ENCODE data around the gene GRIK4. TPM values are rescaled to one million over a fixed set of nuclear protein-coding genes. Genes with fewer than 3 reads are reported as not detected.

Gene GRIK4
- total and polyA plus RNA-seq, 2 of the 4 experiments (the other 2 are of a cell fraction): 0.18 to 0.38 TPM

DNA sequence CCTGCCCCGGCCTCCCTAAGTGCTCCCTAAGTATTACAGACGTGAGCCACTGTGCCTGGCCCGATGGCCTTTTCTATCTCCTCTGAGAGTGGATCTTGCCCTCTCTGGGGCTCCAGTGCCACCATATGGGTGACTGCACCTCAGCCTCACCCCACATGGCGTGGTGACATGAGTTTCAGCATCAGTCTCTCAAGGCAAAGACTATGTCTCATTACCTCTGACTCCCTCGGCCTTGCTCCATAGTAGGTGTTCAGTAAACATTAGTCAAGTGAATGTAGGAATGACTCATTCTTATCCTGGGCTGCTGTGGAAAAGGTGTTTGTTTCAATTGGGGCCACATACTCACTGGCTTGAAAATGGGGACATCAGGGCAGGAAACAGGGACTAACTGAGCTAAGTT, 168.8 kb downstream of the GRIK4 start:
- POLR2A ChIA-PET (ENCODE audit: unreplicated experiment): no interaction called here
- H3K27me3 ChIP-seq (ENCODE audit: control insufficient read depth, insufficient read depth, low read length): peaks cover 3% of the 10 kb centered on the region; the same call in 1 of the 2 replicates

More for the DNA sequence above, 168.8 kb downstream of the GRIK4 start:
- Histone ChIP-seq H3K79me1 (ENCODE audit: low read depth in 1 of 2, low read length in 2 of 2) (no peaks in the 10 kb centered on the region), H3K56ac (ENCODE audit: extremely low read depth, insufficient read depth, low read length) (no peak overlapping the region), H4K91ac (ENCODE audit: insufficient read depth, low read depth, low read length) (no peak overlapping the region), H3K4me1 (ENCODE audit: control insufficient read depth, insufficient read depth, low read length) (peaks cover 3% of the 10 kb centered on the region; the same call in 1 of the 2 replicates), H2AK5ac (ENCODE audit: low read depth, low read length) (no peak overlapping the region), H3K4me3 (ENCODE audit: insufficient read depth, low read depth, low read length) (no peak overlapping the region), H3K4me2 (ENCODE audit: low read depth, low read length) (no peak overlapping the region), H2BK15ac (ENCODE audit: low read depth, low read length) (no peak overlapping the region), H3K14ac (replicated peaks; ENCODE audit: low read depth, low read length) (no peak overlapping the region), H3K9me3 (ENCODE audit: control insufficient read depth, insufficient read depth, low read length) (peaks cover 2% of the 10 kb centered on the region; the same call in 1 of the 2 replicates), H3K23ac (ENCODE audit: low read depth, low read length) (no peak overlapping the region), H3K4ac (ENCODE audit: low read depth, low read length) (no peak overlapping the region), H3K9me1 (ENCODE audit: insufficient read depth, low read length) (no peaks in the 10 kb centered on the region), H3K27ac (ENCODE audit: insufficient read depth, low read length) (no peak overlapping the region), H4K8ac (ENCODE audit: low read depth in 2 of 2, low read length in 2 of 2) (no peak overlapping the region), H2AFZ (replicated peaks; ENCODE audit: low read length, poor library complexity) (no peak overlapping the region), H3K9ac (ENCODE audit: low read depth, low read length) (no peak overlapping the region), H4K5ac (ENCODE audit: low read depth, low read length) (no peak overlapping the region), H3K18ac (ENCODE audit: low read depth, low read length) (no peak overlapping the region), H2AK9ac (replicated peaks; ENCODE audit: low read depth, low read length, poor library complexity) (no peak overlapping the region), H2BK20ac (ENCODE audit: low read depth, low read length) (no peak overlapping the region), H2BK5ac (ENCODE audit: low read depth, low read length, poor library complexity, severe bottlenecking) (no peak overlapping the region), H4K20me1 (ENCODE audit: insufficient read depth, low read length) (no peaks in the 10 kb centered on the region; the same call in 1 of the 2 replicates), H3K36me3 (ENCODE audit: control insufficient read depth, insufficient read depth, low read length) (no peaks in the 10 kb centered on the region), H2BK120ac (ENCODE audit: low read depth, low read length) (no peak overlapping the region)
- TF ChIP-seq, protein P1, sequence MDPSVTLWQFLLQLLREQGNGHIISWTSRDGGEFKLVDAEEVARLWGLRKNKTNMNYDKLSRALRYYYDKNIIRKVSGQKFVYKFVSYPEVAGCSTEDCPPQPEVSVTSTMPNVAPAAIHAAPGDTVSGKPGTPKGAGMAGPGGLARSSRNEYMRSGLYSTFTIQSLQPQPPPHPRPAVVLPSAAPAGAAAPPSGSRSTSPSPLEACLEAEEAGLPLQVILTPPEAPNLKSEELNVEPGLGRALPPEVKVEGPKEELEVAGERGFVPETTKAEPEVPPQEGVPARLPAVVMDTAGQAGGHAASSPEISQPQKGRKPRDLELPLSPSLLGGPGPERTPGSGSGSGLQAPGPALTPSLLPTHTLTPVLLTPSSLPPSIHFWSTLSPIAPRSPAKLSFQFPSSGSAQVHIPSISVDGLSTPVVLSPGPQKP (IDR thresholded peaks at IDR 0.05; ENCODE audit: borderline replicate concordance, low read depth, low read length): no peak
- TF ChIP-seq CEBPB (IDR thresholded peaks at IDR 0.05; ENCODE audit: low read depth, low read length) (no peak), CHD1 (IDR thresholded peaks at IDR 0.05; ENCODE audit: low read depth, low read length) (no peak), RCOR1 (IDR thresholded peaks at IDR 0.05; ENCODE audit: insufficient replicate concordance, low read length) (no peak), SMC3 (IDR thresholded peaks at IDR 0.05; ENCODE audit: low read depth, low read length) (no peak), MAFK (IDR thresholded peaks at IDR 0.05; ENCODE audit: low read depth, low read length) (no peak), RFX5 (IDR thresholded peaks at IDR 0.05; ENCODE audit: low read depth, low read length) (no peak), FOS (IDR thresholded peaks at IDR 0.05; ENCODE audit: low read depth, low read length) (no peak), POLR2A (IDR thresholded peaks at IDR 0.05; ENCODE audit: low read depth, low read length) (no peak)
- BruUV-seq (replicated peaks): no TSS peak
- ATAC-seq (ENCODE audit: low read depth) (no peak), DNase-seq (no peak)
- intact Hi-C loops (cut with micrococcal nuclease) (loop anchor here (10.0 kb wide), 2 partner anchors 346 to 514 kb away; partner anchors contain the start of gene ARHGEF12), dilution Hi-C loops (cut with HindIII; ENCODE audit: low sequenced_read_pairs, unreplicated experiment) (no loop called here), in situ Hi-C loops (cut with MboI; ENCODE audit: low sequenced_read_pairs) (loop anchor here (25.0 kb wide), 1 partner anchor 368 kb away; no protein-coding TSS in a partner anchor)
- CTCF ChIA-PET: no interaction called here
- WGBS, 2 experiments (ENCODE audit: extremely low coverage in 2 of 2, insufficient read length in 1 of 2): 100% methylated on average over 1 of the region's 5 CpGs; no CpG with 5 or more reads in 1 of the 2 experiments
